HG03103 (cell line): ENCODE measurements around the gene KCTD17.

Experiments used
- ATAC-seq: cut with Tn5 transposase; IDR thresholded peaks from one replicate; pipeline ENCODE4 v1.9.1; 2021; ENCODE audit warnings: low read depth; ENCODE audit not compliant: unreplicated experiment

Gene KCTD17

DNA sequence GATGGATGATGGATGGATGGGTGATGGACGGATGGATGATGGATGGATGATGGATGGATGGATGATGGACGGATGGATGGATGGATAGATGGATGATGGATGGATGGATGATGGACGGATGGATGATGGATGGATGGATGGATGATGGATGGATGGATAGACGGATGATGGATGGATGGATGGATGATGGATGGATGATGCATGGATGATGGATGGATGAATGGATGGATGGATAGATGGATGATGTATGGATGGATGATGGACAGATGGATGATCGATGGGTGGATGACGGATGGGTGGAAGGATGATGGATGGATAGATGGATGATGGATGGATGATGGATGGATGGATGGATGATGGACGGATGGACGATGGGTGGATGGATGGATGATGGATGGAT is 21.1 kb downstream of the KCTD17 start:
- no peak for ATAC-seq

DNA sequence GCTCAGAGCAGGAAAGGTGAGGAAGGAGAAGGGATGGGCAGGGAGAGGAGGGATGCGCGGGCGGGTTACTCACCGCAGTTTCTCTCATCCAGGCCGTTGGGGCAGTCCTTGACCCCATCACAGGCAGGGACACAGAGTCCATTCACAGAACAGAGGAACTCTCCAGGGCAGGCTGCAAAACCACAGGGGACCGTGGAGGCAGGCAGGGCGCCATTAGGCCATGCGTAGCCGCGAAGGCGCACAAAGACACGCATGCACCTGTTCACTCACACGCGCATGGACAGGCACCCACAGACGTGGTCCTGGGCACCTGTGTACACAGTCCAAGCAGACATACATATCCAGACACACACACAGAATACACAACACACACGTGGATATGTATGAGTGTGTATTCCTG is 23.0 kb downstream of the KCTD17 start:
- ATAC-seq = no peak

DNA sequence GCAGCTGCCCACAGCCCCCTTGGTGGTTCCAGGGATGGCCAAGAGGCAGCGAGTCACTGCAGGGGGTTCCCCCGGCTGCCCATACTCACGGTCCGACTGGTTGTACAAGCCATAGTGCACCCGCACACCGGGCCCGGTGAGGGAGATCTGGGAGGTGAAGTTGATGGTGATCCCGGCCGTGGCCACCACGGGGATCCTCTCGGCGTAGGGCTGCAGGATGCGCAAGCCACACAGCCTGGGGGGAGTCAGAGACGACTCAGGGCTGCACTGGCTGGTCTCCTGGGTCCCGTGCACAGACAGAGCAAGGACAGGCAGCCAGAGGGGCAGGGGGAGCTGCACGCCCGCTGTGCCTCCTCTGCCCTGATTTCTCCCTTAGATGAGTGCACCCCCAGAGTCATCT is 23.5 kb downstream of the KCTD17 start:
- no peak for ATAC-seq

GRCh38 chr22:37075822-37076433 is 24.4 kb downstream of the KCTD17 start:
- no peak for ATAC-seq

DNA sequence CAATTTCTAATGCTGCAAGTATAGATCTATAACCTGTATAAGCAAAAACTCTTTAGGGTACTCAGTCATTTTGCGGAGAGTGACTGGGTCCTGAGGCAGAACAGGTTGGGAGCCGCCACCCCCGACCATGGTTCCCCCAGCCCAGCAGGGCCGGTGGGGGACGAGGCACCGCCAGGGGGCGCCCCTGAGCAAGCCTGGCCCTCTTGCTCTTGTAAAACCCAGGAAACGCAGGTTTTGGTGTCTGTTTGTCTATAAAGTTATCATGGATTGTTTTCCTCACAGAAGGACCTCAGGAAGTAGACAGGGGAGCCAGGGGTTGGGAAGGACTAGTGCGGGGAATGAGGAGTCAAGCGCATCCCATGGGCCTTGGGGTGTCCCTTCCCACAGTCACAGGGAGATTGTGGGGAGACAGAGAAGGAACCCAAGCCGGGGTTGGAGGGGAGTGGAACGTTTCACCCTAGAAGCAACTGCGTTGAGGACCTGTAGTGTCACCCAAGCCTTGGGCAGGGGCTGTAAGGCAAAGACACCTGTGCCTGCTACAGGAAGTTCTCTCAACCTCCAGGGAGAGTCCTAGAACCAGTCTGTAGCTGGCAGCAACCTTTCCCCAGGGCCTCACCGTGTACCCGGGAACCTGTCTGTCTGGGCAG is 26.4 kb downstream of the KCTD17 start:
- ATAC-seq = no peak

DNA sequence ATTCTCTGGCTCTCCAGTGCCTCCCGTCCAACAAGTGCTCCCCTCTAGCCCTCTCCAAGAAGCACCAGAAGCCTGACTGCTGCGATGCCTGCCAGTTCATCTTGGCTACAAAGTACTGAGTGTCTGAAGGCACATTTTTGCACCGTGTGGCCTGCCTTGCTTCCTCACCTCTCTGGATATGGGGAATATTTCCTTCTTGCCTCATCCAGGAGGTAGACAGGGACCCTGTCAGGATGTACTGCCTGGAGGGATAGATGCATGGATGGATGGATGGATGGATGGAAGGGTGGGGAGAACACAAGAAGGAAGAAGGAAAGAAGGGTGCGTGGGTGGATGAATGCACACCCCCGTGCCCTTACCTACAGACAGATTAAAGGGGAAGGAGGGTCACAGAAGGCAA is 27.6 kb downstream of the KCTD17 start:
- ATAC-seq = no peak

DNA sequence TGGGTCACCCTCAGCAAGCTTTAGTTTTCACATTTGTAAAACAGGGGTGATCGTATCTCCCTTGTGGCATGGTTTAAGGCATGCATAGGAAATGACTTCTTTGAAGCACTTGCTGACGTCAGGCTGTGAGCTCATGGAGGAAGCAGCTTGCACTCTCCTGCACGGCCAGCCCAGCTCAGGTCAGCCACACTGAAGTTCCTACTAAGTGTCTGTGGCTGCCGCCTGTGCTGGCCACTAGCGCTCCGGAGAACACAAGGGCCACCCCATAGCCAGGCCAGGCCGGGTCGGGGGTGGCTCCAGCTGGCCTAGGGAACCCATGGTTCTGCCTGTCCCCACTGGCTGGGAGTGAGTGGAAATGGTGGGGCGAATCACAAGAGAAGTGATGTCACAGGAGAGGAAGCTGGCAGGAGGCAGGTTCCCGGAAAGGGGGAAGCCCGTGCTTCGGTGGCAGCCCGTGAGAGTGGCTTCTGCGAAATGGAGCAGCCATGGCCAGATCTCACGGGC is 28.2 kb downstream of the KCTD17 start:
- ATAC-seq = no peak

DNA sequence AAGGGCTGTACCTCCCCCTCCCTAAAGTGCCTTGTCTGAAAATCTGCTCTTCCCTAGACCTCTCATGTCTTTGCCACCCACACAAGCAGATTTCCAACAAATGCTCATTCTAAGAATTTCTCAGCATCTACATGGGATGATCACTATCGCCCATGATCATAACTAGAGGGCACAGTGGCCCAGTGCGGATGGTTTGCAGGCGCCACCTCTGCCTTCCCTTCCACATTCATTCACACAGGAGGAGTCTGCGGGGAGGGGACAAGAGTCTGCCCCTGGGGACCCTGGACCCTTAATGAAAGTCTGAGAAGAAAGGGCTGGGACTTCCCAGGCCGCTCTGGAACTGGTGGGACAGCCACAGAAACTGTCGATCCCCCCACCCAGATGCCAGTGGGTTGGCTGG is 28.9 kb downstream of the KCTD17 start:
- ATAC-seq = no peak

GRCh38 chr22:37080838-37081237 is 29.3 kb downstream of the KCTD17 start:
- no peak for ATAC-seq

DNA sequence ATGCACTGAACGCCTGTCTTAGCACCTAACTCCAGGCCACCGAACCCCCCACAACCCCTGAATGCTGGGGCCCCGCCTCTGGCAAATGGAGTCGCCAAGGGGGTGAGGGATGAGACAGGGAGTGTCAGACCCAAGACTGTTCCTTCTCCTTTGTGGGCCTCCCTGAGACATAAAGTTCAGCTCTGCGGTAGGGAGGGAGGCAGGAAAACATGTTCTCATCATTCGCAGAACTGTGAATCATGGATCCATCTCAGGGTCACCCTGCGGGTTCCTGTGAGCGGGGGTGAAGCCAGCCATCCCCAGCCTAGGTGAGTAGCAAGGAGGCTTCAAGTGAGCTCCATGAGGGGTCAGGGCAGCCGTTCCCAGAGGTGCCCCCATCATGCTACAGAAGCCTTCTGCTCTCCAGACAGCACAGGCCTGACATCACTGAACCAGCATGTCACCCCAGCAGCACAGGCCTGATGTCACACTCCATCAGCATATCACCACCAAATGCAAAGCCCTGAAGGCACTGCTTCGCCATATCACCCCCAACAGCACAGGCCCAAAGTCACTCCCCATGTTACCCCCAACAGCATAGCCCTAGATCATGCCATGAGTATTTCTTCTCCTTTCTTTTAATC is 30.8 kb downstream of the KCTD17 start:
- ATAC-seq = no peak

DNA sequence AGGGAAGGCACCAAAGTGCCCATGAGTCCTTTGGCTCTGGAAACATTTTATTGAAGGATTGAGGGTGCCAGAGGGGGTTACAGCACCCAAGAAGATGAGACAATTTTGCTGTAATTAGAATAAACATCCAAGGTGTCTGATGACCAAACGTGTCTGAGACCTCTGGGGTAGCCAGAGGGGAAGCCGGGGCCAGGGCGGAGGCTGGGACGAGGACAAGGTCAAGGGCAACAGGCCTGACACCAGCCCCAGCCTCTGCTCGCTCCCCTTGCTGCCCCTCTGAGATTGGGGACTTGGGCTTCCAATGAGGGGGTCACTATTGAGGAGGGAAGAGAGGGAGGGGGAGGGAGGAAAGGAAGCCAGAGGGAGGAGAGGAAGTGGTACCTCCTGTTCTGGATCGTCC is 32.4 kb downstream of the KCTD17 start:
- no peak for ATAC-seq

DNA sequence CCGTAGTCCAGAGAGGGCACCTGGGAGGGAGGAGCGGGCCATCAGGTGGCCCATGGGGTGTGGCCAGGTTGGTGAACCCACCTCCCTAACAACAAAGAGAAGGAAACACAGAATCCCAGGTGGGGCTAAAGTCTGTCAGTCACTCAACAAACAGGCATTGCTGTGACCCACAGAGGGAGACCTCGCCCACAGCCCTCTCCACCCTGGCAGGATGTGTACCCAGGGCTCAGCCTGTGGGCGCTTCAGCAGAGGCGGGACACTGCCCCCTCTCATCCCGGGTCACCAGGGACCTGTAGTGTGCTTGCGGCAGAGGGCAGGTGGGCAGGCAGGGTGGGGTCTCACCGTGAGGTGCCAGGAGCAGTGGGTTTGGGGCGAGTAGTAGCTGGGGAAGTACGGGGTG is 32.8 kb downstream of the KCTD17 start:
- no peak for ATAC-seq

DNA sequence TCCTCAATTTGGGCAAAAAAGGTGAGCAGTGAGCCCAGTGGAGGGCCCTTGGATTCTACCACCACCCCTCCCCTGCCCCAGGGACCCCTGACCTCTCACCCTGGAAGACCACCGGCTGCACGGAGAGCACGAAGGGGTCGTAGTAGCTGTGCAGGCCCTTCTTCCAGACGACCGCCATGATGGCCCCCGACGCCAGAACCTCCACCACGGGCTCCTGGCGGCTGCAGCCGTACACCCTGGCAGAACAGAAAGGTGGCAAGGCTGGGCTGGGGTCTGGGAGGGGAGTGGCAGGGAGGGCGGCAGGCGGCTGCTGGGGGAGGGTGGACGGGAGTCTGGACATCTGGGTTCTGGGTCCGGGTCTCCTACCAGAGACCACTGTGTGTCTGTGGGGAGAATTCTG is 34.6 kb downstream of the KCTD17 start:
- no peak for ATAC-seq

- no peak for ATAC-seq
Observed at GRCh38 chr22:37088108-37088605, 36.6 kb downstream of the KCTD17 start.

DNA sequence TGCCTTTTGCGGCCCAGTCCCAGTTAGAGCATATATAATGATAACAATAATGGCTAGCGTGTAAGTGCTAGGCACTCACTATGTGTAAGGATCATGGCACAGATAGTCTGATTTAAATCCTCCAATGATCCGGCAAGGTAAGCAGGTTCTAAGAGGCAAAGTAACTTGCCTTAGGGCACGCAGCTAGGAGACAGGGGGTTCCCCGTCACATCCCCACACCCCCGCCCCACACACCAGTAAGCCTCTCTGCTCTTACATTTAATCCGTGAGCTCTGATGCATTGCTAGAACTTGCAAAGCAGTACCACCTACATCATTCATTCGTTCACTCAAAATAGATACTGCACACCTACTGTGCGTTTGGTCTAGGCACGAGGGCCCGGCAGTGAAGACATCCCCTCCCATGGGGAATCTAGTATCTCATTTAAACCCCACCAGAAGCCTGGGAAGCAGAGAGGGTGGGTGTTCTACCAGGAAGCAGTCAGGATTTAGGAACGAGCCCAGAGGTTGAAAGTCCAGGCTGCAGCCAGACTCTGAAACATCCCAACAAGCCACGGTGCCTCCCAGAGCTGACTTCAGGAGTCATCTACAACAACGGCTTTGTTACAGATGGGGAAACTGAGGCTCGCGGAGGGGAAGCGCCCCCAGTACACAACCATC is 37.3 kb downstream of the KCTD17 start:
- ATAC-seq = no peak

GRCh38 chr22:37089434-37089833 is 37.9 kb downstream of the KCTD17 start:
- ATAC-seq = no peak

DNA sequence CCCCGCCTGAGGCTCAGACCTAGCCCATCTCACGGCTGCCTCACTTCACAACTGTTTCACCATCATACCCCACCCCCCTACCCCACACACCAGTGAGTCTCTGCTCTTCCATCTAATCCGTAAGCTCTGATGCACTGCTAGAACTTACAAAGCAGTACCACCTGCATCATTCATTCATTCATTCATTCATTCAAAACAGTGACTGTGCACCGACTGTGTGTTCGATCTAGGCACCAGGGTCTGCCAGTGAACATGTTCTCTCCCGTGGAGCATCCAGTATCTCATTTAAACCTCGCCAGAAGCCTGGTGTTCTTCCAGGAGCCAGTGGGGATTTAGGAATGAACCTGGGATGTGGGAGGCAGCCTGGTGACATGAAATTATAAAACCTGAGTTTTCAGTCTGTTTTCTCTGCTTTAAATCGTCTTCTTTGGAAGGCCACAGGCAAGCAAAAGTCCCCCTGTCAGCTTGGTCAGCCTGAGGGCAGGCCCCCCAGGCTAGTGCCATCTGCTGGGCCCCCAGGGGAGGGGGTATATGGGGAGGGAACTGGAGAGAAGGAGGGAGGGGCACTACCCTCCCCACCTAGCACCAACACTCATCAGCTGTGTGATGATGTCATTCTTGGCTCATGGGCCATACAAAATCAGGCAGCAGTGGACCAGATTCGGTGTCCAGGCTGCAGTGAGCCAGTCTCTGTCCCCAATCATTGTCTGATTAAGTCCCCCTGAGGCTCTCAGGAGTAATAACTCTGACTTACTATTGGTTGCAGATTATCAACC is 39.6 kb downstream of the KCTD17 start:
- ATAC-seq = no peak

DNA sequence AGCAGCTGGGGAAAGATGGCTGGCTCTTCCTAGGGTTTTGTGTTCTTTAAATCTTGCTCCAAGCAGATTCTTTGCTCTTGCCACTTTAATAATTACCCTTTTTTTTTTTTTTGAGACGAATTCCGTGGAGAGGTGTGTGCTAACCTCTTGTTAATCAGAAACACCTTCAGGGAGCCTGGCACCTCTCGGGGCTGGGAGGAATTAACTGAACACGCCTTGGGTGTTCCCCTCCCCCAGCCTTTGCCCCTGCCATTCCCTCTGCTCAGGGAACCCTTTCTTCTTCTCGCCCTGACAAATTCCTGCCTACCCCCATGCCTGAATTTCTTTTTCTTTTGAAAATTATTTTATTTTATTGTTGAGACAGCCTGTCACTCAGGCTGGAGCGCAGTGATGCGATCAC is 40.5 kb downstream of the KCTD17 start:
- no peak for ATAC-seq

GRCh38 chr22:37092997-37093396 is 41.5 kb downstream of the KCTD17 start:
- ATAC-seq = no peak

DNA sequence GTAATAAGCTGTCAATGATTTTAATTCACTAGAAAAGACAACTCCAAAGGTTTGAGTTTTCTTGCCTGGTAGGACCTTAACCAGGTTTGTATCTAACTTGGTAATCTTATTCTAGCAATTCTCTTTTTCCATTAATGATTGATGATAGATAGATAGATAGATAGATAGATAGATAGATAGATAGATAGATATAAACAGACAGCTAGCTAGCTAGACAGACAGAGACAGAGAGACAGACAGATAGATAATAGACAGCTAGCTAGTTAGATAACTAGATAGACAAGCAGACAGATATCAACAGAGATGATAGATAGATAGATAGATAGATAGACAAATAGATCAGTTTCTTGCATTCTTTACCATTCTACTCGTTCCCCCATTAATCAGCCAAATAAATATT is 42.7 kb downstream of the KCTD17 start:
- ATAC-seq = no peak

DNA sequence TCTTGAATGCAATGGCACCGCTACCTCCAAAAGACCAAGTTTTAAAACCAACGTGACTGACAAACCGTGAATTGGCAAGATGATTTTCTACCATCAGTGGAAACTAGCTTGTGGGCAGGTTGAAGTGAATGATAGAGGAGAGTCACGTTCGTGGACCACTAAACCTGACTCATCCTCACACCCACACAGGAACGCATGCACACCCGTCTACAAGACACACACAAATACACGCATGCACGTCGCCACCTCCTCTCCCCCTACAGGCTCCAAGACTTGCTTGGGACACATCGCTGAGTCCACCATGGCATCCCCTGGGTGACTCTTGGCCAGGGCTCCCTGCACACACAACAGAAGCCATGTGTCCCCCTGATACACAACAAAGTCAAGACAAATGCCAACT is 43.6 kb downstream of the KCTD17 start:
- no peak for ATAC-seq
